ENCODE measurements around the gene TEX2. TPM values are rescaled to one million over a fixed set of nuclear protein-coding genes. Genes with fewer than 3 reads are reported as not detected.

The TEX2 gene
- total and polyA plus RNA-seq, 2 experiments from 2014 or later, result 7.5 to 17.7 TPM

GRCh38 chr17:64209983-64210382, 53.1 kb downstream of the TEX2 start:
- DNase-seq (ENCODE audit: low spot score), result no peak
- no peak; the same call in 2 of the 3 replicates for ATAC-seq
- no peak overlapping the region for H3K27ac ChIP-seq (ENCODE audit: low read depth)
- 0 out of 2 replicates have a peak, but pooled peaks cover 6% of the 10 kb centered on the region for H3K36me3 ChIP-seq (ENCODE audit: insufficient read depth)
- no peak overlapping the region for H2AFZ ChIP-seq
- no peaks in the 10 kb centered on the region for H3K27me3 ChIP-seq (ENCODE audit: insufficient read depth)
- H3K4me3 ChIP-seq, result no peak overlapping the region
- no peaks in the 10 kb centered on the region; the same call in 1 of the 2 replicates for H3K9me2 ChIP-seq (ENCODE audit: insufficient read depth)
- Mint-ChIP-seq H3K27me3 (ENCODE audit: insufficient read depth, low read depth, poor library complexity) (peaks cover 3% of the 10 kb centered on the region), H3K27ac (no peak overlapping the region), H3K36me3 (ENCODE audit: low read depth) (peaks cover 18% of the 10 kb centered on the region; the same call in 2 of the 3 replicates), H3K9me3 (no peaks in the 10 kb centered on the region), H3K4me1 (peaks cover 19% of the 10 kb centered on the region), H3K4me3 (no peak overlapping the region)
- TF ChIP-seq NANOG (IDR thresholded peaks at IDR 0.05; ENCODE audit: borderline replicate concordance) (no peak), REST (IDR thresholded peaks at IDR 0.05; ENCODE audit: unreplicated experiment) (no peak), ETS1 (IDR thresholded peaks at IDR 0.05) (no peak), POLR2AphosphoS5 (IDR thresholded peaks at IDR 0.05; ENCODE audit: low read depth) (no peak), EZH2 (IDR thresholded peaks at IDR 0.05; ENCODE audit: low read depth, unreplicated experiment) (no peak), STAT1 (IDR thresholded peaks at IDR 0.05; ENCODE audit: unreplicated experiment) (no peak), ZNF114 (CRISPR knock-in tag; IDR thresholded peaks at IDR 0.05) (no peak), ZNF331 (CRISPR knock-in tag; IDR thresholded peaks at IDR 0.05; ENCODE audit: low read depth) (no peak), JUNB (IDR thresholded peaks at IDR 0.05; ENCODE audit: unreplicated experiment) (no peak), ZNF462 (CRISPR knock-in tag; IDR thresholded peaks at IDR 0.05) (no peak), CREB1 (CRISPR knock-in tag; IDR thresholded peaks at IDR 0.05; ENCODE audit: low read depth) (no peak), EZH2phosphoT487 (IDR thresholded peaks at IDR 0.05; ENCODE audit: unreplicated experiment) (no peak)
- TF ChIP-seq, protein P1, sequence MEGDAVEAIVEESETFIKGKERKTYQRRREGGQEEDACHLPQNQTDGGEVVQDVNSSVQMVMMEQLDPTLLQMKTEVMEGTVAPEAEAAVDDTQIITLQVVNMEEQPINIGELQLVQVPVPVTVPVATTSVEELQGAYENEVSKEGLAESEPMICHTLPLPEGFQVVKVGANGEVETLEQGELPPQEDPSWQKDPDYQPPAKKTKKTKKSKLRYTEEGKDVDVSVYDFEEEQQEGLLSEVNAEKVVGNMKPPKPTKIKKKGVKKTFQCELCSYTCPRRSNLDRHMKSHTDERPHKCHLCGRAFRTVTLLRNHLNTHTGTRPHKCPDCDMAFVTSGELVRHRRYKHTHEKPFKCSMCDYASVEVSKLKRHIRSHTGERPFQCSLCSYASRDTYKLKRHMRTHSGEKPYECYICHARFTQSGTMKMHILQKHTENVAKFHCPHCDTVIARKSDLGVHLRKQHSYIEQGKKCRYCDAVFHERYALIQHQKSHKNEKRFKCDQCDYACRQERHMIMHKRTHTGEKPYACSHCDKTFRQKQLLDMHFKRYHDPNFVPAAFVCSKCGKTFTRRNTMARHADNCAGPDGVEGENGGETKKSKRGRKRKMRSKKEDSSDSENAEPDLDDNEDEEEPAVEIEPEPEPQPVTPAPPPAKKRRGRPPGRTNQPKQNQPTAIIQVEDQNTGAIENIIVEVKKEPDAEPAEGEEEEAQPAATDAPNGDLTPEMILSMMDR (conservative IDR thresholded peaks at IDR 0.05; ENCODE audit: low read depth in 2 of 2), result no peak
- H3K4me1 ChIP-seq (ENCODE audit: insufficient read depth), result peaks cover 26% of the 10 kb centered on the region
- H3F3A ChIP-seq (replicated peaks; ENCODE audit: low read depth), result no peaks in the 10 kb centered on the region
- H3K4me2 ChIP-seq, result peak overlapping the region; percentile 49; the same call in 1 of the 2 replicates
- no peaks in the 10 kb centered on the region for H4K20me1 ChIP-seq (replicated peaks; ENCODE audit: insufficient read depth)
- H3K79me2 ChIP-seq (replicated peaks; ENCODE audit: insufficient read depth), result peaks cover 30% of the 10 kb centered on the region
